Loucy (cell line): ENCODE data around the gene APOD.
"Not testable (repeated sequence)": the region's sequence is repeated elsewhere in the genome, so short reads cannot be mapped to it uniquely, and the experiment has no call there.

Source experiments
- H2AFZ ChIP-seq: fragments of 200-600 bp; sonication (generic); 2 replicates; pipeline ENCODE4 v1.6.0; 2016; ENCODE audit warnings: antibody characterized with exemption, mild to moderate bottlenecking, low read length, moderate library complexity
- H3F3A ChIP-seq: fragments of 200-600 bp; 2 replicates; pipeline ENCODE4 v1.6.0; 2016; ENCODE audit warnings: antibody characterized with exemption, low read depth, mild to moderate bottlenecking
- H3K27me3 ChIP-seq: fragments of 200-600 bp; sonication (generic); 2 replicates; pipeline ENCODE4 v1.6.1; 2014; ENCODE audit warnings: low read length, mild to moderate bottlenecking; ENCODE audit not compliant: insufficient read depth, poor library complexity, severe bottlenecking
- H3K36me3 ChIP-seq: fragments of 200-600 bp; sonication (generic); 2 replicates; pipeline ENCODE4 v1.6.1; 2016; ENCODE audit warnings: low read length; ENCODE audit not compliant: insufficient read depth
- H3K4me1 ChIP-seq: fragments of 200-600 bp; sonication (generic); 2 replicates; pipeline ENCODE4 v1.5.1; 2014; ENCODE audit warnings: low read length, mild to moderate bottlenecking; ENCODE audit not compliant: insufficient read depth, poor library complexity, severe bottlenecking
- H3K4me2 ChIP-seq: fragments of 200-600 bp; sonication (generic); 2 replicates; pipeline ENCODE4 v1.6.0; 2014; ENCODE audit warnings: antibody characterized with exemption, low read length, low read depth, mild to moderate bottlenecking; ENCODE audit not compliant: poor library complexity, severe bottlenecking
- H3K4me3 ChIP-seq: fragments of 200-600 bp; sonication (generic); 2 replicates; pipeline ENCODE4 v1.5.1; 2014; ENCODE audit warnings: low read length, mild to moderate bottlenecking, mixed read lengths; ENCODE audit not compliant: poor library complexity, severe bottlenecking
- H3K79me2 ChIP-seq: fragments of 200-600 bp; sonication (generic); 2 replicates; pipeline ENCODE4 v1.6.1; 2014; ENCODE audit warnings: low read length; ENCODE audit not compliant: insufficient read depth
- H3K9ac ChIP-seq: fragments of 200-600 bp; sonication (generic); 2 replicates; pipeline ENCODE4 v1.6.0; 2014; ENCODE audit warnings: mild to moderate bottlenecking, low read depth, low read length, moderate library complexity; ENCODE audit not compliant: poor library complexity, severe bottlenecking
- H3K9me2 ChIP-seq: fragments of 200-600 bp; sonication (generic); replicated peaks from 2 replicates; pipeline ENCODE4 v1.6.1; 2016; ENCODE audit warnings: low read depth, low read length, mixed read lengths
- H3K9me3 ChIP-seq: fragments of 200-600 bp; sonication (generic); 2 replicates; pipeline ENCODE4 v1.6.1; 2014; ENCODE audit warnings: mild to moderate bottlenecking, antibody characterized with exemption, low read length, low read depth; ENCODE audit not compliant: insufficient read depth
- H4K20me1 ChIP-seq: fragments of 200-600 bp; sonication (generic); 2 replicates; pipeline ENCODE4 v1.6.0; 2014; ENCODE audit warnings: antibody characterized with exemption, low read length, mild to moderate bottlenecking; ENCODE audit not compliant: insufficient read depth, poor library complexity, severe bottlenecking
- CTCF ChIP-seq: fragments of 200-600 bp; sonication (generic); conservative IDR thresholded peaks from 2 replicates; pipeline ENCODE4 v1.5.1; 2014; ENCODE audit warnings: mild to moderate bottlenecking, antibody characterized with exemption, low read length
- EZH2phosphoT487 ChIP-seq: fragments of 200-600 bp; IDR thresholded peaks from 2 replicates; pipeline ENCODE4 v1.6.1; 2018; ENCODE audit warnings: antibody characterized with exemption, mild to moderate bottlenecking, moderate library complexity, borderline replicate concordance

APOD gene

GRCh38 chr3:195616681-195617080 lies 32.9 kb upstream of the APOD start:
- no peaks in the 10 kb centered on the region for H3K4me1 ChIP-seq
- no peaks in the 10 kb centered on the region for H3K9me3 ChIP-seq
- no peaks in the 10 kb centered on the region for H4K20me1 ChIP-seq
- H3K9ac ChIP-seq, result no peak overlapping the region
- no peaks in the 10 kb centered on the region for H3K36me3 ChIP-seq
- H3K27me3 ChIP-seq, result no peaks in the 10 kb centered on the region
- no peak overlapping the region for H3K4me3 ChIP-seq
- H3F3A ChIP-seq, result no peaks in the 10 kb centered on the region
- H3K4me2 ChIP-seq, result no peak overlapping the region
- TF ChIP-seq EZH2phosphoT487 (no peak), CTCF (no peak)
- no peak overlapping the region for H2AFZ ChIP-seq
- H3K9me2 ChIP-seq, result no peaks in the 10 kb centered on the region
- no peaks in the 10 kb centered on the region for H3K79me2 ChIP-seq

GRCh38 chr3:195615952-195616537 lies 32.3 kb upstream of the APOD start:
- H3K9me3 ChIP-seq, H3K4me1 ChIP-seq, H3K36me3 ChIP-seq, H2AFZ ChIP-seq, H3K27me3 ChIP-seq, H3F3A ChIP-seq, H3K9me2 ChIP-seq, H4K20me1 ChIP-seq, H3K4me3 ChIP-seq, H3K79me2 ChIP-seq, H3K9ac ChIP-seq, H3K4me2 ChIP-seq: not testable (repeated sequence)

GRCh38 chr3:195614672-195615504 lies 31.1 kb upstream of the APOD start:
- not testable (repeated sequence) for H3K4me3 ChIP-seq, H3K4me1 ChIP-seq, H2AFZ ChIP-seq, H3F3A ChIP-seq, H3K9me3 ChIP-seq, H3K36me3 ChIP-seq, H3K27me3 ChIP-seq, H3K9me2 ChIP-seq, H3K9ac ChIP-seq, H3K4me2 ChIP-seq, H4K20me1 ChIP-seq, H3K79me2 ChIP-seq

GRCh38 chr3:195613468-195614069 lies 29.8 kb upstream of the APOD start:
- no peaks in the 10 kb centered on the region for H3K79me2 ChIP-seq
- no peak for TF ChIP-seq EZH2phosphoT487
- TF ChIP-seq CTCF, result no peak
- H3K9me2 ChIP-seq, result no peaks in the 10 kb centered on the region
- no peak overlapping the region for H3K4me2 ChIP-seq
- H3K4me3 ChIP-seq, result no peak overlapping the region
- no peaks in the 10 kb centered on the region for H3K9me3 ChIP-seq
- no peak overlapping the region for H2AFZ ChIP-seq
- no peak overlapping the region for H3K9ac ChIP-seq
- H3K4me1 ChIP-seq, result no peaks in the 10 kb centered on the region
- no peaks in the 10 kb centered on the region for H4K20me1 ChIP-seq
- H3F3A ChIP-seq, result no peaks in the 10 kb centered on the region
- no peaks in the 10 kb centered on the region for H3K27me3 ChIP-seq
- H3K36me3 ChIP-seq, result no peaks in the 10 kb centered on the region
